ENCODE data around the gene PMIS2.

Gene PMIS2

DNA sequence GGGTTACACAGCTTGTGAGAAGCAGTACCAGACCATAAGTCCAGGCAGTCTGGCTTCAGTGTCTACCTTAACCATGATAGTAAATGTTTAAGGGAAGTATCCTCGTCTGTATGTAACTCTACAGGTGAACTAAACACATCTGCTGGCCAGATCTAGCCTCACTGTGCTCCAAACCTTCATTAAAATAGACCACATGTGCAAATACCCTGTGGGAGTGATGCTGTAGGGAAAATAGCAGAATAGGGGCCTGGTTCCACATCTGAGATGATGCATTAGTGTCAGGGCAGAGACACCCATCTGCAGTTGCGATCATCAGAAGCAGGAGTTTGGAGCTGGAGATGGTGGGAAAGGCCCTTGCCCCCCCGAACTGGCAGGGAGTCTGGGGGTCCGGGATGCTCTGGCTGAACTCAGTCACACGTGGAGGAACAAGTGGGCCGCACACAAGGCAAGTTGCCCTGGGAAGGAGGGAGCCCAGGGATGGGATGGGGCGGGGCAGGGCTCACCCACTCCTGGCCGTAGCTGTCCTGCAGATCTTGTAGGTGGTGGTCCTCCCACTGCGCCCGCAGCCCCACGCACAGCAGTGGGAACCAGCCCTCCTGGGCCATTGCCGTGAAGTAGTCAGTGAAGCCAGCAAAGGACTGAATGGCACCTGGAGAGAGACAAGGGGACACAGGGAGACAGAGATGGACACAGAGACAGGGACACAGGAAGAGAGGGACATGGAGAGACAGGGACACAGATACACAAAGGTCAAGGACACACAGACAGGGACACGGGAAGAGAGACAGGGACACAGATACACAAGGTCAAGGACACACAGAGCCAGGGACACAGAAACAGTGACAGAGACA lies 33.2 kb upstream of the PMIS2 start:
- no peaks in the 10 kb centered on the region for H3K9me3 Mint-ChIP-seq
- ATAC-seq = no peak
- no peak overlapping the region for H3K4me3 Mint-ChIP-seq
- no peak overlapping the region for H3K27ac Mint-ChIP-seq
- H3K4me1 Mint-ChIP-seq = peaks cover 21% of the 10 kb centered on the region
- DNase-seq (ENCODE audit: low spot score in 2 of 2) = no peak
- peaks cover 20% of the 10 kb centered on the region for H3K36me3 Mint-ChIP-seq

DNA sequence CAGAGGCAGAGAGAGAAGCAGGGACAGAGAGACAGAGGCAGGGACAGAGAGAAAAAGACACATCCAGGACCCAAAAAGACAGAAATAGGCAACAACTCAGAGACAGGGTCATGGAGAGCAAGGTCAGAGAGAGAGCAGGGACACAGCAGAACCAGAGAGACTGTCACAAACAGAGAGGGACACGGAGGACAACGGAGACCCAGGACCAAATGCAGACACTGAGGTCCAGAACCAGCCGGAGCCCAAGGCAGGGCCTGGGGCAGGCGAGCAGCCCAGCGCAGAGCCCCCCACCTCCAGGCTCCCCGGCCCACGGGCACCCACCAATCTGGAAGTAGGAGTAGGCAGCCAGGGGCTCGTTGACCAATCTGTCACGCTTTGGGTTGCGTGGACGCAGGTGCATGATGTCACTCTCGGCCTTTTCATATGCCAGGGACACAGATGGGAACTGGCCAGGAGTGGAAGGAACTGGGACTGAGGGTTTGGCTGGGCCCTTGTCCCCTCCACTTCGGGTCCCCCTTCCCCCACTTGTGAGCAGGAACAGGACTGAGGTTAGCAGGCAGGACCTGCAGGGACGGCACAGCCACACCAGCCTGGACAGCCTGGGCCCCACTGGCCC lies 32.5 kb upstream of the PMIS2 start:
- Mint-ChIP-seq H3K4me1 (peaks cover 23% of the 10 kb centered on the region), H3K4me3 (no peak overlapping the region), H3K27ac (no peak overlapping the region), H3K36me3 (peaks cover 20% of the 10 kb centered on the region), H3K9me3 (no peaks in the 10 kb centered on the region)
- ATAC-seq (no peak), DNase-seq (ENCODE audit: low spot score in 2 of 2) (no peak)

GRCh38 chr19:35554076-35554475 lies 31.9 kb upstream of the PMIS2 start:
- H3K27ac Mint-ChIP-seq = no peak overlapping the region
- no peak for DNase-seq (ENCODE audit: low spot score in 2 of 2)
- peaks cover 17% of the 10 kb centered on the region for H3K36me3 Mint-ChIP-seq
- peak; percentile 7 for ATAC-seq
- peaks cover 17% of the 10 kb centered on the region for H3K4me1 Mint-ChIP-seq
- H3K4me3 Mint-ChIP-seq = no peak overlapping the region
- H3K9me3 Mint-ChIP-seq = no peaks in the 10 kb centered on the region

- H3K9me3 Mint-ChIP-seq = no peaks in the 10 kb centered on the region
- H3K27ac Mint-ChIP-seq = no peak overlapping the region
- no peak overlapping the region for H3K4me3 Mint-ChIP-seq
- DNase-seq (ENCODE audit: low spot score in 2 of 2) = no peak
- peaks cover 4% of the 10 kb centered on the region for H3K36me3 Mint-ChIP-seq
- no peak for ATAC-seq
- H3K4me1 Mint-ChIP-seq = peaks cover 12% of the 10 kb centered on the region
Observed at GRCh38 chr19:35555301-35556005, 30.5 kb upstream of the PMIS2 start.

GRCh38 chr19:35556025-35556590 lies 29.9 kb upstream of the PMIS2 start:
- Mint-ChIP-seq H3K4me3 (no peak overlapping the region), H3K4me1 (peaks cover 12% of the 10 kb centered on the region), H3K9me3 (no peaks in the 10 kb centered on the region), H3K36me3 (no peaks in the 10 kb centered on the region), H3K27ac (no peak overlapping the region)
- ATAC-seq (no peak), DNase-seq (ENCODE audit: low spot score in 2 of 2) (no peak)

DNA sequence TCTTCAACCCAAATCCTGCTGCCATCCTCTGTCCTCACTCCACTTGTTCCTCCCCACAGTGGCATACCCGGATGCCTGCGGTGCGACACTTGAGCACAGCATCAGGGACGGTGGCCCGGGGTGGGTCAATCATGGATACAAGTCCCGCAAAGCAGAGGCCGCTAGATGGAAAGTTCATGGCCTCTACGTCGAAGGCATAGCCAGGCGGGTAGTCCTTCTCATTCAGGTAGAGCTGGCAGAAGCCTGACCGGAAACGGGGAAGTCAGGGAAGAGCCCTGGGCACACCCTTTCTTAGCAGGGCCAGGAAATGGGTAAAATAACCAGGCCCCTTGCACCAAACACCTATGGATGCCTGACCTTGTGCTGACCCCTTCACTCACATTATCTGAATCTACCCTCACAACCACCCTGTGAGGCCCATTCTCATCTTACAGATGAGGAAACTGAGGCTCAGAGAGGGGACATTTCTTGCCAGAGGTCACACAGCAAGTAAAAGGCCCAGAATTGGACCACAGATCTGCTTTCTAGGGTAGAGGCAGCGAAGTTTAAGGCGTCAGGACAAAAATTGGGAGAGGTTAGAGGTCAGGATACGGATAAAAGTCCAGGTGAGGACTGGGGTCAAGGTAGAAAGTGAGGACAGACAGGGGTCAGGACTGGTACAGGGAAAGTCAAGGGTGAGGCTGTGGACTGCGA lies 29.0 kb upstream of the PMIS2 start:
- ATAC-seq = no peak
- no peak overlapping the region for H3K27ac Mint-ChIP-seq
- DNase-seq (ENCODE audit: low spot score in 2 of 2) = no peak
- H3K36me3 Mint-ChIP-seq = no peaks in the 10 kb centered on the region
- peak overlapping the region; percentile 67 for H3K4me3 Mint-ChIP-seq
- peaks cover 12% of the 10 kb centered on the region for H3K4me1 Mint-ChIP-seq
- H3K9me3 Mint-ChIP-seq = no peaks in the 10 kb centered on the region

- Mint-ChIP-seq H3K4me1 (peaks cover 12% of the 10 kb centered on the region), H3K36me3 (no peaks in the 10 kb centered on the region), H3K27ac (no peak overlapping the region), H3K9me3 (no peaks in the 10 kb centered on the region), H3K4me3 (peak overlapping the region; percentile 67)
- peak in 1 of 2 donors; percentile 60 for DNase-seq (ENCODE audit: low spot score in 2 of 2)
- peak; percentile 60 for ATAC-seq
Observed at GRCh38 chr19:35557539-35558399, 28.2 kb upstream of the PMIS2 start.

DNA sequence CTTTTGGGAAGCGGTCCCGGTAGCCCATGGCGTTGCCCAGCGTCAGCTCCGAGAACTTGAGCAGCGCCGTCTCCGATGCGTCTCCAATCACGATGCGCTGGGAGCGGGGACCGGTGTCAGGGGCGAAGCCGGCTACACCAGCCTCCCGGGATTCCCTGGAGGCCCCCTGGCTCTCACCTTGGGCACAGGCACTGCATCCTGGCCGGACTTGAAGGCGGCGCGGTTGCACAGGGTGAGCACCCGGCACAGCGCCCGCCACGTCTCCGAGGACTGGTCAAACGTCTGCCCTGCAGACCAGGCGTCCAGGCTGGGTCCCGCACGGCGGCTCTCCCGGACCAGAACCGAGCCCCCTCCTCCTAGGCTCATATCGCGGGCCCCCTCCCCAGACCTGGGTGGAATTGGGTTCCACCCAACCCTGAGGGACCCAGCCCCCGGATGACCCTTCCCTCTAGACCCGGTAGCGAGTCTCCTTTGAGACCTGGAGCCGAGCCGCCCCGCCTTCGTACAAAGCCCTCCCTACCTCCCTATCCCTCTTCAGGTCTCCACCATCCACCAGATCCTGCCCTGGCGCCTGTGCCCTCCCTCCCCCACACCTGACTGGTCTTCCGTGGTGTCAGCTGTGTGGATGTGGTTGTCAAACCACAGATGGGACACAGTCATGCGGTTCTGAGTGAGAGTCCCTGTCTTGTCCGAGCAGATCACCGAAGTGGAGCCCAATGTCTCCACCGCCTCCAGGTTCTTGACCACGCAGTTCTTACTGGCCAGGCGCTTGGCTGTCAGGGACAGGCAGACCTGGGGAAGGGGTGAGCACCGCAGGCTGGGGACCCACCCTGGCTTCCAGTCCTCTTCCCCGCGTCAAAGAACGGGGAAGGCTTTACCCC lies 27.3 kb upstream of the PMIS2 start:
- Mint-ChIP-seq H3K4me1 (peaks cover 12% of the 10 kb centered on the region), H3K36me3 (no peaks in the 10 kb centered on the region), H3K27ac (no peak overlapping the region), H3K9me3 (no peaks in the 10 kb centered on the region), H3K4me3 (peak overlapping the region; percentile 67)
- DNase-seq (ENCODE audit: low spot score in 2 of 2) = no peak
- ATAC-seq = no peak

DNA sequence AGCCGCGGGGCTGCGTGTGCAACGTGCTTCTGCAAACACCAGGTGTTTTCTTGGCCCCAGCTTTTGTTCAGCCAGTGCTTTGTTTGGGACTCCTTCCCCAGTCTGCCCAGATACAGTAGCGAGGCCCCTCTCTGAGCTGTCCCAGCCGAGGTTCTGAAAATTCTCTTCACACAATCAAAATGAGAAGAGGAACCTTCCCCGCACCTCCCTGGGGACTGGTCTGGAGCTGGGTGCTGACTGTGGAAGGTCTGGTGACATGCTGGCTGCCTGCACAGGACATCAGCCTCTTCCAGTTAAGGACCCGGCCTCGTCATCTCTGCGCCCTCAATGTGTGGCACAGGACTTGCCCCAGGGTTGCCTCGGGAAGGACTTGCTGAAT lies 26.7 kb upstream of the PMIS2 start:
- peaks cover 12% of the 10 kb centered on the region for H3K4me1 Mint-ChIP-seq
- no peak overlapping the region for H3K27ac Mint-ChIP-seq
- ATAC-seq (no peak), DNase-seq (ENCODE audit: low spot score in 2 of 2) (no peak)
- H3K9me3 Mint-ChIP-seq = no peaks in the 10 kb centered on the region
- H3K36me3 Mint-ChIP-seq = no peaks in the 10 kb centered on the region
- peak overlapping the region; percentile 67 for H3K4me3 Mint-ChIP-seq

- Mint-ChIP-seq H3K36me3 (no peaks in the 10 kb centered on the region), H3K4me3 (no peak overlapping the region), H3K27ac (no peak overlapping the region), H3K4me1 (peaks cover 12% of the 10 kb centered on the region), H3K9me3 (no peaks in the 10 kb centered on the region)
- ATAC-seq (no peak), DNase-seq (ENCODE audit: low spot score in 2 of 2) (no peak)
Observed at GRCh38 chr19:35559781-35560180, 26.2 kb upstream of the PMIS2 start.

DNA sequence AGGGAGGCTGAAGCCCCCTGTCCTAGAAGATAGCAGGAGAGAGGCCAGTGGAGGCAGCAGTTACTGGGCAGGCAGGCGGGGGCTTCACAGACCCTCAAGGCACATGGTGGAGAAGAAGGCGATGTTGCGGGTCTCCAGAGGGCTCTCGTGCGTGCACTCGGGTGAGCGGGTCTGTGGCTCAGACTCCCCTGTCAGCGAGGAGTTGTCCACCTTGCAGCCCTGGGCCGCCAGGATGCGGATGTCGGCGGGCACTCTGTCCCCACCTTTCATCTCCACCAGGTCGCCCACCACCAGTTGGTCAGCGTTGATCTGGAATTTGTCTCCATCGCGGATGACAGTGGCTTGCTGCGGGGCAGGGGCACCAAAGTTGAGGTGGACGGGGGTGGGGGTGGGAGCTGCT lies 25.7 kb upstream of the PMIS2 start:
- H3K9me3 Mint-ChIP-seq = no peaks in the 10 kb centered on the region
- H3K27ac Mint-ChIP-seq = no peak overlapping the region
- H3K4me3 Mint-ChIP-seq = no peak overlapping the region
- ATAC-seq (no peak), DNase-seq (ENCODE audit: low spot score in 2 of 2) (no peak)
- H3K4me1 Mint-ChIP-seq = peaks cover 12% of the 10 kb centered on the region
- H3K36me3 Mint-ChIP-seq = no peaks in the 10 kb centered on the region

- DNase-seq (ENCODE audit: low spot score in 2 of 2) (no peak), ATAC-seq (no peak)
- no peaks in the 10 kb centered on the region for H3K36me3 Mint-ChIP-seq
- peaks cover 12% of the 10 kb centered on the region for H3K4me1 Mint-ChIP-seq
- no peak overlapping the region for H3K4me3 Mint-ChIP-seq
- no peak overlapping the region for H3K27ac Mint-ChIP-seq
- no peaks in the 10 kb centered on the region for H3K9me3 Mint-ChIP-seq
Observed at GRCh38 chr19:35560677-35561076, 25.3 kb upstream of the PMIS2 start.

DNA sequence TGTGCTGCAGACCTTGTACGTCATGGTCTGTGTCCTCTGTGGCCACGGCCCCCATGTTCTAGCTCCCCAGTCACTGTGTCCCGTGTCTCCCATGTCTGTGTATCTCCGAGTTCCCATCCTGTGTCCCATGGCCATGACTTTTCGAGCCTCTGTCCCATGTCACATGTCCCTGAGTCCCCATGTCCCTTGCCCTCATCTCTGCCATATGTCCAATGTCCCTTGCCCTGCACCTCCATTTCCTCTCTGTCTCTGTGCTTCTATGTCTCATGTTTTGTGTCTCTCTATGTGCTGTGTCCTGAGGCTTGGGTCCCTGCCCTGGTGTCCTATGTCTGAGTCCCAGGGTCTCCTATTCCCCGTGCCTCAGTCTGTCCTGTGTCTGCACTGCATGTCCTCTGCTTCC lies 24.5 kb upstream of the PMIS2 start:
- ATAC-seq = no peak
- Mint-ChIP-seq H3K36me3 (no peaks in the 10 kb centered on the region), H3K9me3 (no peaks in the 10 kb centered on the region)

More for the DNA sequence above, 24.5 kb upstream of the PMIS2 start:
- no peak overlapping the region for H3K27ac Mint-ChIP-seq
- no peak overlapping the region for H3K4me3 Mint-ChIP-seq
- DNase-seq (ENCODE audit: low spot score in 2 of 2) = no peak
- peaks cover 12% of the 10 kb centered on the region for H3K4me1 Mint-ChIP-seq

Data from stimulated activated effector memory CD8-positive, alpha-beta T cell treated with anti-CD3 and anti-CD28 coated beads, Interleukin-12 subunit alpha, Interleukin-12 subunit beta, amount 100 ng/mL, for 72 hours (primary cell).